ENCODE data around the gene IMPG1. TPM values are rescaled to one million over a fixed set of nuclear protein-coding genes. Genes with fewer than 3 reads are reported as not detected.

The IMPG1 gene
- total and polyA plus RNA-seq, 2 of the 8 experiments (the other 6 are each of a cell fraction or from before 2014, with no cell fraction given): 0.02 TPM; not detected in 1

DNA sequence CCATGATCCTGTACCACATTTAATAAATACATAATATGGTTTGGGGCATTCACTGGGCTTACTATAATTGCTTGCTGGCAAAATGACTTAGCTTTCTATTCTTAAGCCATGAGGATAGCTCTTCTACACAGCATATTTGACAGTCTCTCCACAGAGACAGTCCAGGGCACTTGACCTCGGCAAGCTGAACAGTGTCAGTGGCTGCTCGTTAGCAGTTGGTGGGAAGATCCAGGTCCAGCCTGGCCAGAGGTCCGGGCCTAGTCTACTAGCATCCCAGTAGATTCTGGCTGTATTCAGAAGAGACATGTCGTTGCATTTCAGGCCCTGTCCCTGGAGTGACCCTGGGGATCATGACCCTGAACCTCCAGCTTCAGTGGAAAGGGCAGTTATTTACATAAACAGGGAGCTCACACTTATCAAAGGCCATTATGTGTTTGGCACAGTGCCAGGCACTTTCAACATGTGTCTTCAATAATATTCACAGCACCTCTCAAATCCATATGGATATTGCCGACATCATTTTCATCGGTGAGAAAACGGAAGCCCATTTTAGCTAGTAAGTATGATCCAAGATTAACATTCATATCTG lies 139.0 kb downstream of the IMPG1 start (continued):
- TF ChIP-seq SIX5 (IDR thresholded peaks at IDR 0.05; ENCODE audit: low read depth, low read length): no peak
- TF ChIP-seq CHD1 (IDR thresholded peaks at IDR 0.05; ENCODE audit: low read depth, low read length): no peak
- no peak for TF ChIP-seq POU5F1 (IDR thresholded peaks at IDR 0.05; ENCODE audit: low read depth, low read length)
- no peak for TF ChIP-seq SIN3A (conservative IDR thresholded peaks at IDR 0.05 in 1 of 2, IDR thresholded peaks at IDR 0.05 in 1 of 2; ENCODE audit: low read depth in 1 of 2, low read length in 2 of 2)
